ENCODE measurements around the gene TAF9B.
"Not testable (repeated sequence)": the region's sequence is repeated elsewhere in the genome, so short reads cannot be mapped to it uniquely, and the experiment has no call there.

TAF9B gene

GRCh38 chrX:78139160-78140123 lies at the start of gene TAF9B:
Gene TAF9B (minus strand): TSS chrX:78139650. CDS start chrX:78139611, 39 bp downstream.
- TF ChIP-seq CTCF (IDR thresholded peaks at IDR 0.05; ENCODE audit: extremely low read depth, insufficient read depth, missing control alignments) = no peak
- in situ Hi-C loops (cut with MboI; ENCODE audit: low pct_unique_long_range_greater_than_20kb, low sequenced_read_pairs, unreplicated experiment) = no loop called here
- peak; percentile 78 for DNase-seq (ENCODE audit: low spot score)

GRCh38 chrX:78182881-78183280 lies 43.4 kb upstream of the TAF9B start:
- in situ Hi-C loops (cut with MboI; ENCODE audit: low pct_unique_long_range_greater_than_20kb, low sequenced_read_pairs, unreplicated experiment) = no loop called here
- no peak for TF ChIP-seq CTCF (IDR thresholded peaks at IDR 0.05; ENCODE audit: extremely low read depth, insufficient read depth, missing control alignments)
- DNase-seq (ENCODE audit: low spot score) = no peak

GRCh38 chrX:78181307-78181706 lies 41.9 kb upstream of the TAF9B start:
- no peak for TF ChIP-seq CTCF (IDR thresholded peaks at IDR 0.05; ENCODE audit: extremely low read depth, insufficient read depth, missing control alignments)
- no peak for DNase-seq (ENCODE audit: low spot score)
- in situ Hi-C loops (cut with MboI; ENCODE audit: low pct_unique_long_range_greater_than_20kb, low sequenced_read_pairs, unreplicated experiment) = no loop called here

GRCh38 chrX:78168065-78168464 lies 28.6 kb upstream of the TAF9B start:
- DNase-seq (ENCODE audit: low spot score) = no peak
- in situ Hi-C loops (cut with MboI; ENCODE audit: low pct_unique_long_range_greater_than_20kb, low sequenced_read_pairs, unreplicated experiment) = no loop called here
- TF ChIP-seq CTCF (IDR thresholded peaks at IDR 0.05; ENCODE audit: extremely low read depth, insufficient read depth, missing control alignments) = no peak

- TF ChIP-seq CTCF (IDR thresholded peaks at IDR 0.05; ENCODE audit: extremely low read depth, insufficient read depth, missing control alignments) = no peak
- no peak for DNase-seq (ENCODE audit: low spot score)
- in situ Hi-C loops (cut with MboI; ENCODE audit: low pct_unique_long_range_greater_than_20kb, low sequenced_read_pairs, unreplicated experiment) = no loop called here
Observed at GRCh38 chrX:78165425-78165824, 26.0 kb upstream of the TAF9B start.

- DNase-seq (ENCODE audit: low spot score); in situ Hi-C loops (cut with MboI; ENCODE audit: low pct_unique_long_range_greater_than_20kb, low sequenced_read_pairs, unreplicated experiment): not testable (repeated sequence)
Observed at GRCh38 chrX:78163175-78163574, 23.7 kb upstream of the TAF9B start.

- in situ Hi-C loops (cut with MboI; ENCODE audit: low pct_unique_long_range_greater_than_20kb, low sequenced_read_pairs, unreplicated experiment) = not testable (repeated sequence)
Observed at GRCh38 chrX:78160711-78161110, 21.3 kb upstream of the TAF9B start.

GRCh38 chrX:78157846-78158245 lies 18.4 kb upstream of the TAF9B start:
- DNase-seq (ENCODE audit: low spot score); in situ Hi-C loops (cut with MboI; ENCODE audit: low pct_unique_long_range_greater_than_20kb, low sequenced_read_pairs, unreplicated experiment): not testable (repeated sequence)

More at GRCh38 chrX:78160711-78161110, 21.3 kb upstream of the TAF9B start:
- DNase-seq (ENCODE audit: low spot score) = not testable (repeated sequence)

- in situ Hi-C loops (cut with MboI; ENCODE audit: low pct_unique_long_range_greater_than_20kb, low sequenced_read_pairs, unreplicated experiment); DNase-seq (ENCODE audit: low spot score): not testable (repeated sequence)
Observed at GRCh38 chrX:78157373-78157772, 17.9 kb upstream of the TAF9B start.

- DNase-seq (ENCODE audit: low spot score); in situ Hi-C loops (cut with MboI; ENCODE audit: low pct_unique_long_range_greater_than_20kb, low sequenced_read_pairs, unreplicated experiment): not testable (repeated sequence)
Observed at GRCh38 chrX:78147002-78147540, 7.6 kb upstream of the TAF9B start.

Measured in GM13977 (cell line).